Skeletal muscle satellite cell (primary cell): ENCODE data around the gene FNIP2.
A peak's percentile ranks its signal among the peaks of the same experiment; 100 is the strongest.

Experiments
- H3K27me3 ChIP-seq: 2 replicates; pipeline ENCODE4 v1.7.0; 2013; ENCODE audit warnings: low read length; ENCODE audit not compliant: control insufficient read depth, insufficient read depth
- H3K36me3 ChIP-seq: 2 replicates; pipeline ENCODE4 v1.7.0; 2013; ENCODE audit warnings: mild to moderate bottlenecking, control low read depth, low read length; ENCODE audit not compliant: insufficient read depth
- H3K4me1 ChIP-seq: 2 replicates; pipeline ENCODE4 v1.7.0; 2013; ENCODE audit warnings: low read length; ENCODE audit not compliant: control insufficient read depth, insufficient read depth
- H3K4me2 ChIP-seq: 2 replicates; pipeline ENCODE4 v1.7.0; 2013; ENCODE audit warnings: mild to moderate bottlenecking, low read length
- H3K4me3 ChIP-seq: 2 replicates; pipeline ENCODE4 v1.7.0; 2013; ENCODE audit warnings: low read length
- H3K9ac ChIP-seq: 2 replicates; pipeline ENCODE4 v1.7.0; 2013; ENCODE audit warnings: mild to moderate bottlenecking, low read depth, low read length, moderate library complexity
- H3K9me3 ChIP-seq: replicated peaks from 2 replicates; pipeline ENCODE4 v1.7.0; 2013; ENCODE audit warnings: mild to moderate bottlenecking, control low read depth, low read length

The FNIP2 gene

DNA sequence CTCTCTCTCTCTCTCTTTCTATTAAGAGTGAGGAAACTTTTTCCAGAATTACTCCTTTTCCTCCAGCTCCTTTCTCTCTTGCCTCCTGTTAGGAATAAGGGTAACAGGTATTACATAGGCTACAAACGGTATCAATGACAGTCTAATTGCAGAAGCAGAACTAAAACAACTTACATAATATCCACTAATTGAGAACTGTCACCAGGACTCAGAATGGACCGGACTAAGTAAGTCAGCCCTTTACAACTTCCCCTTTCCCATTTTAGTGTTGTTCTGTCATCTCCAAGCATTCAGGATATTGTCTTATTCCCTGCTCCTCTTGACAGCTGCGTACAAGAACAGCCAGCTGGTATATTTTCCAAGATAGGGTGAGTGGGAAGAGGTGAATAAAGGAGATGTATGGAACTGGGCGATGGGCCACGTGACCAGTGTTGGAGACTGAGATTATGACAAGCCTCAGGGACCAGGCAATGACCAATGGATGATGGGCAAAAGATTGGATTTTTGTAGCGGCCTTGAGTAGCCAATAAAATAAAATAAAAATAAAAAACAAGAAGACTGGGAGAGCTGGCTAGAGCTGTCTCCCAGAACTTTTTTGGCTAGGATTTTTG, 2.3 kb upstream of the FNIP2 start:
- Histone ChIP-seq H3K4me3 (no peak overlapping the region), H3K27me3 (no peaks in the 10 kb centered on the region), H3K36me3 (no peaks in the 10 kb centered on the region), H3K9ac (no peak overlapping the region), H3K4me2 (no peak overlapping the region), H3K9me3 (no peaks in the 10 kb centered on the region), H3K4me1 (peaks cover 9% of the 10 kb centered on the region)

DNA sequence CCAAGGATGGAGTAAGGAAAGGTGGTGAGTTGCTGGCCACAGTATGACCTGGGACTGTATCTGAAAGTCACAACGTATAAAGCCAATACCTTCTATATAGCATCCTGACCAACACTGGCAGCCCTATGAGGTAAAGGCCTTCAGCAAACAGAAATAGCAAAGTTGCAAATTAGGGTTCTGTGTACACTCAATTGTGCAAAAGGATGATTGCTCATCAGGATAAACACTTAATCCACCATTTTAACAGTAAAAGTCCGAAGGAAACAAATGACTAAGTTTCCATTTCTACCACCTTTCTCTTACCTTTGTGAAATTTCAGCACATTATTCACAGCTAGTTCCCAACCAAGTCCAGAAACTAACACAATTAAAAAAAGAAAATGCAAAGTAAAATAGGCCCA, 1.4 kb upstream of the FNIP2 start:
- H3K27me3 ChIP-seq: no peaks in the 10 kb centered on the region
- no peak overlapping the region for H3K9ac ChIP-seq
- H3K4me2 ChIP-seq: no peak overlapping the region
- no peaks in the 10 kb centered on the region for H3K36me3 ChIP-seq
- H3K9me3 ChIP-seq: no peaks in the 10 kb centered on the region
- H3K4me3 ChIP-seq: no peak overlapping the region
- H3K4me1 ChIP-seq: peaks cover 12% of the 10 kb centered on the region

DNA sequence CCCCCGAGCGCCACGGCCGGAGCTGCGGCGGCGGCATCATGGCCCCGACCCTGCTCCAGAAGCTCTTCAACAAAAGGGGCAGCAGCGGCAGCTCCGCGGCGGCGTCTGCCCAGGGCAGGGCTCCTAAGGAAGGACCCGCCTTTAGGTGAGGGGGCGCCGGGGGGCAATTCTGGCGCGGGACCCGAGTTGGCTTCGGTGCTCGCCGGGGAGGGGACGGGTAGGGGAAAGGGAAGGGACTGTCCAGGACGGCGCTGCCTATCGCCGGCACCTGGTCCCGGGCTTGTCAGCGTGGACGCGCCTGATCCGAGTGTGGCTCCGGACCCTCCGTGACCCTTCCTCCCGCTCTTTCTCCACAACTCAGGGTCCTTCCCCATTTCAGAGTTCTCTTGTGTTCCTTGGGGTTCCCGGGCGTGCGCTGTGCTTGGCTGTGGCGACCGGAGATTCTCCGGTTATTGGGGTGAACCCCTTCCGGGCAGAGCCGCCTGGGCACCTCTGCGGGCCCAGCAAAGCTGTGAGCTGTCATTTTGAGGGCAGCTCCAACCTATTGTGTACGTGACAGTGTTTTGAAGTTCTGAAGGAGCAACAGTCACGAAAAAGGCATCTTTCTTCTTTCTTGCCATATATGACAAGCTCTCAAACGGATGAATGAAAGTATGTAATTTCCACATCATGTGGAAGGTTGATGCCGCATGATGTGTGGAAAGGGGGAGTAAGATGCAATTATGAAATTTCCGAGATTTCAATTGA, 522 bp downstream of the FNIP2 start:
- H3K4me1 ChIP-seq: peaks cover 12% of the 10 kb centered on the region
- H3K9me3 ChIP-seq: no peaks in the 10 kb centered on the region
- peak overlapping the region; percentile 94 for H3K9ac ChIP-seq
- H3K4me2 ChIP-seq: peak overlapping the region; percentile 92
- no peaks in the 10 kb centered on the region for H3K27me3 ChIP-seq
- no peaks in the 10 kb centered on the region for H3K36me3 ChIP-seq
- H3K4me3 ChIP-seq: peak overlapping the region; percentile 97

DNA sequence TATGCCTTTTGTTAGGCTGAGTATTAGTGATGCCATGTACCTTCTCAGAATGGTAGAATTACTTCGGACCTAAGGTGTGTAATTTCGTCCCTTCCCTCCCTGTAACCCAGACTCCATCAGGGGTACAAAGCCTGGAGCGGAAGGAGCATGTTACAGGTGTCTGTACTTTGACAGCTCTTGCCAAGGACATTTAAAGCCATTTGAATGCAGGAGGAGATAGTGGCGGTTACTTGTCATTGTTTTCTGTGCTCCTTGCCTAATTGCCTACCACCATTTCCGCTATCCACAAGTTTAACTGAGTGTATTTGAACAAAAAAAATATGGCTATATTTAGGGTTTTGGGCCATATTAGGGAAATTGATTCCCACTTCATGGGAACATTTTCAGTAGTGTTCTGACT, 1.8 kb downstream of the FNIP2 start:
- Histone ChIP-seq H3K9me3 (no peaks in the 10 kb centered on the region), H3K9ac (no peak overlapping the region), H3K36me3 (no peaks in the 10 kb centered on the region), H3K4me2 (peak overlapping the region; percentile 92), H3K27me3 (no peaks in the 10 kb centered on the region), H3K4me1 (peaks cover 25% of the 10 kb centered on the region), H3K4me3 (no peak overlapping the region)

DNA sequence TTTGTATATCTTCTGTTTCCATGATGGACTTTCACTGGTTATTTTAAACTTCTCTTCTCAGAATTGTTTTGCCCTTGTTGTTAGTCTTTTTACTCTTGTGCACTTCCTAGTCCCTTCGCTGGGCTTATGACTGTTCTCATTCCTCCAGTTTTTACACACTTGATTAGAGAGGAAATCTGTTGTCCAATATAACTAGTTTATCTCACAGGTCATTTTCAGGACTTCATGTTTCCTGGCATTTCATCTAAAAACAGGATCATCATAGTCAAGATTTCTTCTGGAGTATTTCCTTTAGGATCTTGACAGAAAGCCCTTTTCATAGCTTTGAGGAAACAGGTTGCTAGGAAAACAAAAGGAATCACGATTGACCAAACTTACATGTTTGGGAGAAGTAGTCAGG, 3.0 kb downstream of the FNIP2 start:
- H3K4me2 ChIP-seq: no peak overlapping the region
- H3K9ac ChIP-seq: no peak overlapping the region
- no peaks in the 10 kb centered on the region for H3K36me3 ChIP-seq
- peaks cover 31% of the 10 kb centered on the region for H3K4me1 ChIP-seq
- H3K4me3 ChIP-seq: no peak overlapping the region
- no peaks in the 10 kb centered on the region for H3K9me3 ChIP-seq
- H3K27me3 ChIP-seq: no peaks in the 10 kb centered on the region

DNA sequence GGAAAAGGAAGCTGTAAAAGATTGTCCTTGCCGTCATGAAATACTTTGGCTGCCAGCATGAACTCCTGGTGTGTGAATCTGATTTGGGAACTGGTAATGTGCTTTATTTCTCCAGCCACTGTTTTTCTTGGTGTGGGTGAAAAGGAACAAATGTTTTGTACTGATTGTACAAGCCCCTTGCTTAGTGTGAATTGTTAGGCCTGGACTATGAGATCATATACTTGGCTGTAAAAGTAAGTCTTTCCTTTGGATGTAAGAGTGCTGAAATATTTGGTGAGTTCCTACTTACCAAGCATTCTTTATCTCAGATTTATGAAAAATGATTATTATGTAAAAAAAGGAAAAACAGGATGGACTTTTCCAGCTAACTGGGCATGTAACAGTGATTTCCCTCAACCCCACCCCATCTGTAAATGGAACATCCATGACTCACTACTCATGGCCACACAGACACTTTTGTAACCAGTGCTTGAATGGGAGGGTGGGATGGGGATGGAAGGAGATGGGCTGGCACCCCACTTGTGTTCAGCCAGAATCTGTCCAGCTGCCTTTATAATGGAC, 6.3 kb downstream of the FNIP2 start:
- peaks cover 54% of the 10 kb centered on the region for H3K4me1 ChIP-seq
- no peaks in the 10 kb centered on the region for H3K9me3 ChIP-seq
- no peaks in the 10 kb centered on the region for H3K27me3 ChIP-seq
- peak overlapping the region; percentile 71 for H3K4me2 ChIP-seq
- no peaks in the 10 kb centered on the region for H3K36me3 ChIP-seq
- H3K9ac ChIP-seq: peak overlapping the region; percentile 66
- H3K4me3 ChIP-seq: peak overlapping the region; percentile 31

DNA sequence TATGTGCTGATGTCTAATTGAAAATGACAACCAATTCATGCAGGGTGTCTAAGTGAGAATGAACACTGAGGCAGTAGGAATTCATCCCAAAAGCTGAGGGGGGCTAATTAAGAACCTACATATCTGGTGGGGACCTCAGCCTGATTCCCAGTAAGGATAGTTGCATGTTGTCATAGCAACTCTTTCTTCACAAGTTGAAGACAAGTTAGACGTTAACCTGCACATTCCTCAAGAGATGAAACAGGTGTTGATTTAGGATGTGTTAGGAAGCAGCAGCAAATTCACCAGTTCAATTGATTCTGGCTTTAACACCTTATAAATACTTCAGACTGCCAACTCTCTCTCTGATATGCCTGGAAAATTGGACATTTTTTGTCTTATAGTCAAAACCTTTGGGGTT, 7.3 kb downstream of the FNIP2 start:
- no peaks in the 10 kb centered on the region for H3K36me3 ChIP-seq
- H3K9me3 ChIP-seq: no peaks in the 10 kb centered on the region
- H3K4me2 ChIP-seq: no peak overlapping the region
- no peak overlapping the region for H3K4me3 ChIP-seq
- no peaks in the 10 kb centered on the region for H3K27me3 ChIP-seq
- H3K9ac ChIP-seq: peak overlapping the region; percentile 66
- H3K4me1 ChIP-seq: peaks cover 49% of the 10 kb centered on the region

DNA sequence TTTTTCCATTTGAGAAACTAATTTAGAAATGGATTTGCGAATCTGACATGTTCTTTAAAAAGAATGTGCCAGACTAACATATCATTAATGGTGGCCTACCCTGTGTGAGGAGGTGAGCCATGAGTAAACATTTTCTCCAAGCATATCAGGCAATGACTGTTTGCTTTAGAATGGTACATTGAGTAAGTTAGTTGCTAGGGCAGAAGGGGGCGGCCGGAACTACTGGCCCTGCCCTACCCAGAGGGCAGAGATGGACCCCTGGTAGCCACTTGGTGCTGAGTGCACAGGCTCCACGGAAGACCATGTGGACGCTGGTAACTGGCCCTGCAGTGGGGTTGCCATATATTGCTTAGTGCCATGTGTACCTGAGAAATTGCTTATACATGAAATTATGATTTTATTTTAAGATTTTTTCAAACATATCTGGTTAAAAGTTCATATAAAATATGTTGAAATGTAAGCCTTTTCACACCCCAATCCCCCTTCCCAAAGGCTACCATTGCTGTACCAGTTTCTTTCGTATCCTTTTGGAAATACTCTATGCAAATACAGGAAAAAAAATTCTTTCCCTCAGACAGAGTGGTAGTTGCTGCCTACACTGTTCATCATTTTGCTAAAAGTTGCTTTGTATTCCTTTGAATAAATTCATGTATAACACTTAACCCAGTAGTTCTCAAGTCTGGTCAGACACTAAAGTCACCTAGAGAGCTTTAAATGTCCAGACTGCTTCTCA, 8.8 kb downstream of the FNIP2 start:
- H3K9ac ChIP-seq: no peak overlapping the region
- no peak overlapping the region for H3K4me3 ChIP-seq
- peaks cover 54% of the 10 kb centered on the region for H3K4me1 ChIP-seq
- H3K27me3 ChIP-seq: no peaks in the 10 kb centered on the region
- H3K4me2 ChIP-seq: no peak overlapping the region
- H3K36me3 ChIP-seq: no peaks in the 10 kb centered on the region
- H3K9me3 ChIP-seq: no peaks in the 10 kb centered on the region

DNA sequence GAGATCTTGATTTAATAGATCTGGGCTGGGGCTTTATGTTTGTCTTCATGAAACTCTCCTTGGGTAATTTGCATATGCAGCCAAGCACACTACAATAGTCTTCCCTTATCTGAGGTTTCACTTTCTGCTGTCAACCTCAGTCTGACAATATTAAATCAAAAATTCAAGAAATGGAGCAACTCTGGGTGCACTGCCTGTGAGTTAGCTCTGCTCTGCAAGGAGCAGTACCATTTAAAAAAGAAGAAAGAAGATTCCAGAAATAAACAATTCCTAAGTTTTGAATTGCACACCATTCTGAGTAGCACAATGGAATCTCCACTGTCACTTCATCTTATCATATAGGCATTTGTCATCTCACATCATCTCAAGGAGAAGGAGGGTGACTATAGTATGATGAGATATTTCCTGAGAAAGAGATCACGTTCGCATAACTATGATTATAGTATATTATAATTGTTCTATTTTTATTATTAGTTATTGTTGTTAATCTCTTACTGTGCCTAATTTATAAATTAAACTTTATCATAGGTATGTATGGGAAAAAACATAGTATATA, 9.4 kb downstream of the FNIP2 start:
- H3K4me1 ChIP-seq: peaks cover 60% of the 10 kb centered on the region
- H3K9ac ChIP-seq: peak overlapping the region; percentile 7
- H3K9me3 ChIP-seq: no peaks in the 10 kb centered on the region
- H3K27me3 ChIP-seq: no peaks in the 10 kb centered on the region
- H3K36me3 ChIP-seq: no peaks in the 10 kb centered on the region
- no peak overlapping the region for H3K4me3 ChIP-seq
- no peak overlapping the region for H3K4me2 ChIP-seq

DNA sequence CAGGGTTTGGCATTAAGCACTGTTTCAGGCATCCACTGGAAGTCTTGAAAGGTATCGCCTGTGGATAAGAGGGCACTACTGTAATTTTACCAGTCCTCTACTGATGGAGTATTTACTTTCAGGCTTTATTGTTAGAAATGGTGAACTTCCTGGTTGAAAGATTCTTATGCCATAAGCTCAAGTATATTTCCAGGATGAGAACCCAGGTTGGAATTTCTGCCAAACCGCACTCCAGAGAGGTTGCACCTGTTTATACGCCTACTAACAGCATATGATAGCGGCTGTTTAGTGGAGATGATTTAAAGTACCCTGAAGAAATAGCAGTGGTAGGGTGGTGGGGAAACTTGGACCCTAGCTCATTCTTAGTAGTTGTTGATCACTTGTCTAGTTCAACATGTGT, 9.9 kb downstream of the FNIP2 start:
- H3K36me3 ChIP-seq: no peaks in the 10 kb centered on the region
- no peaks in the 10 kb centered on the region for H3K27me3 ChIP-seq
- peaks cover 65% of the 10 kb centered on the region for H3K4me1 ChIP-seq
- H3K4me2 ChIP-seq: no peak overlapping the region
- H3K9ac ChIP-seq: peak overlapping the region; percentile 7
- no peaks in the 10 kb centered on the region for H3K9me3 ChIP-seq
- no peak overlapping the region for H3K4me3 ChIP-seq

DNA sequence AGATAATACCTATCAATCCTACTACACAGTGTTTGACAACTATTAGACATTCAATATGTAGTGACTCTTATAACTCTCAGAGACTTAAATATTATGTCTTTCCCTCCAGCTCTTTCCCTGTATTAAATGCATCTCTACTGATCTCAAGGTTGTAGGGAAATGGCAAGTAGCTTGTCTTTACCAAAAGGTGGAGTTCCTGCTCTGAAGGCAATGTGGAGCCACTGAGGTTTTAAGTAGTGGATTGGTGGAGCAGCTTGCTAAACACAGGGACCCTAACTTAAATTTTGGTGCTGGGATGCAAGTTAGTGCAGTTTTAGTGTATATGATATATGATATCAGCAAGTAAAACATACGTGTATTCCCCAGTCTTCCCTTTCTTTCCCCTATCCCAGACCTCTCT, 13.1 kb downstream of the FNIP2 start:
- peak overlapping the region; percentile 56 for H3K9ac ChIP-seq
- no peak overlapping the region for H3K4me3 ChIP-seq
- no peaks in the 10 kb centered on the region for H3K27me3 ChIP-seq
- peak overlapping the region; percentile 60 for H3K4me2 ChIP-seq
- H3K36me3 ChIP-seq: no peaks in the 10 kb centered on the region
- H3K4me1 ChIP-seq: peaks cover 61% of the 10 kb centered on the region
- H3K9me3 ChIP-seq: no peaks in the 10 kb centered on the region
